Esophagus squamous epithelium (tissue), 5 donors: ENCODE measurements around the gene TC2N. TPM values are rescaled to one million over a fixed set of nuclear protein-coding genes. Genes with fewer than 3 reads are reported as not detected.

Source experiments
- DNase-seq: peaks from one replicate; lab custom pipeline; 2025; lab: John Stamatoyannopoulos, UW
- H3K27ac ChIP-seq, 4 donors: fragments of 200-600 bp; sonication (generic); one replicate each; pipeline ENCODE4 v1.5.1; 2016 to 2019; ENCODE audit warnings: mild to moderate bottlenecking in 1 of 4
- H3K27me3 ChIP-seq, 4 donors: fragments of 200-600 bp; sonication (generic); 1 replicate in 3 of 4; 2 replicates in 1 of 4; pipeline versions ENCODE4 v1.5.1 to v1.6.0; 2017 to 2021; ENCODE audit warnings: antibody characterized with exemption in 1 of 4
- H3K36me3 ChIP-seq, 3 donors: fragments of 200-600 bp; sonication (generic); one replicate each; pipeline ENCODE4 v1.5.1; 2016 to 2019
- H3K4me1 ChIP-seq, 3 donors: fragments of 200-600 bp; sonication (generic); one replicate each; pipeline ENCODE4 v1.5.1; 2017 to 2019
- H3K4me3 ChIP-seq, 4 donors: fragments of 200-600 bp; sonication (generic); 1 replicate in 3 of 4; 2 replicates in 1 of 4; pipeline ENCODE4 v1.5.1; 2016 to 2019; ENCODE audit warnings: mild to moderate bottlenecking in 2 of 4, moderate library complexity in 1 of 4
- H3K9me3 ChIP-seq, 3 donors: fragments of 200-600 bp; sonication (generic); one replicate each; pipeline ENCODE4 v1.5.1; 2016 to 2019
- CTCF ChIP-seq, 6 experiments: fragments of 450-650 bp in 4 of 6; fragments of 200-600 bp in 2 of 6; sonication (generic) in 2 of 6; IDR thresholded peaks; one replicate each; pipeline ENCODE4 v1.5.1; 2016 to 2019; ENCODE audit warnings: antibody characterized with exemption in 6 of 6, mild to moderate bottlenecking in 4 of 6, moderate library complexity in 4 of 6
- POLR2A ChIP-seq, 4 donors: fragments of 450-650 bp; IDR thresholded peaks; one replicate each; pipeline ENCODE4 v1.6.1; 2017; ENCODE audit warnings: antibody characterized with exemption in 4 of 4, mild to moderate bottlenecking in 4 of 4, moderate library complexity in 3 of 4
- WGBS, 2 donors: methylation state at CpG; one replicate each; pipeline ENCODE4 v1.1.5; 2018; 5-methylcytosine and 5-hydroxymethylcytosine counted together
- intact Hi-C: fragments of 100-400 bp; cut with DNase I; formaldehyde crosslinking; loops from one replicate; pipeline ENCODE4 v1.15.0; 2022
- total RNA-seq, 4 donors: library from RNA; depleted of rRNA; stranded (reverse); fragments of >200 nt; gene quantifications; one replicate each; pipeline ENCODE4 v1.1.0, GENCODE V29; 2016
- donor health status: DM: yes; HTN: yes; CAD: no.

The TC2N gene
- total RNA-seq, 4 donors from 2014 or later: 32.4 to 48.9 (median 44.7) TPM

GRCh38 chr14:91896419-91896818 is 29.1 kb upstream of the TC2N start:
- H3K36me3 ChIP-seq: no peaks in the 10 kb centered on the region
- H3K4me1 ChIP-seq: peaks cover 4 to 51% (median 9%) of the 10 kb centered on the region in 3 donors
- intact Hi-C loops: no loop called here
- H3K27me3 ChIP-seq: peaks cover 0 to 6% (median 0%) of the 10 kb centered on the region in 4 donors
- H3K4me3 ChIP-seq: no peak overlapping the region
- no peaks in the 10 kb centered on the region for H3K9me3 ChIP-seq
- peak overlapping the region in 3 of 4 donors; percentile 19 to 31 (median 31) for H3K27ac ChIP-seq
- TF ChIP-seq CTCF (IDR thresholded peaks at IDR 0.05) (no peak), POLR2A (IDR thresholded peaks at IDR 0.05) (no peak)
- 93 to 100% methylated on average over 3 of the region's 4 CpGs for WGBS, 2 donors
- no peak for DNase-seq

- no peak for DNase-seq
- peaks cover 0 to 6% (median 0%) of the 10 kb centered on the region in 4 donors for H3K27me3 ChIP-seq
- H3K4me1 ChIP-seq: peaks cover 14 to 67% (median 31%) of the 10 kb centered on the region in 3 donors
- no peak overlapping the region for H3K4me3 ChIP-seq
- no peak overlapping the region for H3K27ac ChIP-seq
- H3K9me3 ChIP-seq: no peaks in the 10 kb centered on the region
- intact Hi-C loops: no loop called here
- no peak for TF ChIP-seq CTCF (IDR thresholded peaks at IDR 0.05)
- TF ChIP-seq POLR2A (IDR thresholded peaks at IDR 0.05): no peak
- no peaks in the 10 kb centered on the region for H3K36me3 ChIP-seq
- WGBS, 2 donors: 40 to 51% methylated on average over 4 of the region's 4 CpGs
These were observed 26.3 kb upstream of the TC2N start for GRCh38 chr14:91893669-91894068.

GRCh38 chr14:91893007-91893406 is 25.7 kb upstream of the TC2N start:
- H3K27ac ChIP-seq: peak overlapping the region in 1 of 4 donors; percentile 36
- no peak for DNase-seq
- WGBS, 2 donors: 40 to 62% methylated on average over 6 to 7 of the region's 7 CpGs
- intact Hi-C loops: no loop called here
- peaks cover 0 to 6% (median 0%) of the 10 kb centered on the region in 4 donors for H3K27me3 ChIP-seq
- TF ChIP-seq CTCF (IDR thresholded peaks at IDR 0.05) (peak; percentile 19 to 39 (median 24)), POLR2A (IDR thresholded peaks at IDR 0.05) (no peak)
- H3K9me3 ChIP-seq: no peaks in the 10 kb centered on the region
- H3K36me3 ChIP-seq: no peaks in the 10 kb centered on the region
- peaks cover 14 to 62% (median 27%) of the 10 kb centered on the region in 3 donors for H3K4me1 ChIP-seq
- no peak overlapping the region for H3K4me3 ChIP-seq

- no peak for DNase-seq
- 85 to 94% methylated on average over 3 of the region's 3 CpGs for WGBS, 2 donors
- no peaks in the 10 kb centered on the region for H3K9me3 ChIP-seq
- H3K4me3 ChIP-seq: no peak overlapping the region
- intact Hi-C loops: no loop called here
- no peaks in the 10 kb centered on the region for H3K36me3 ChIP-seq
- TF ChIP-seq CTCF (IDR thresholded peaks at IDR 0.05) (no peak), POLR2A (IDR thresholded peaks at IDR 0.05) (no peak)
- peaks cover 0 to 4% (median 0%) of the 10 kb centered on the region in 4 donors for H3K27me3 ChIP-seq
- H3K4me1 ChIP-seq: peaks cover 10 to 49% (median 24%) of the 10 kb centered on the region in 3 donors
- peak overlapping the region in 2 of 4 donors; percentile 21 to 36 for H3K27ac ChIP-seq
These were observed 24.4 kb upstream of the TC2N start for GRCh38 chr14:91891721-91892220.

GRCh38 chr14:91891101-91891500 is 23.8 kb upstream of the TC2N start:
- intact Hi-C loops: no loop called here
- no peak overlapping the region for H3K4me3 ChIP-seq
- no peaks in the 10 kb centered on the region for H3K9me3 ChIP-seq
- peak overlapping the region in 3 of 4 donors; percentile 6 to 73 (median 40) for H3K27ac ChIP-seq
- H3K27me3 ChIP-seq: no peaks in the 10 kb centered on the region
- no peaks in the 10 kb centered on the region for H3K36me3 ChIP-seq
- 90 to 91% methylated on average over 5 of the region's 5 CpGs for WGBS, 2 donors
- TF ChIP-seq CTCF (IDR thresholded peaks at IDR 0.05) (no peak), POLR2A (IDR thresholded peaks at IDR 0.05) (no peak)
- no peak for DNase-seq
- H3K4me1 ChIP-seq: peaks cover 10 to 46% (median 24%) of the 10 kb centered on the region in 3 donors
